ENCODE data around the gene NAALADL2.

DNA sequence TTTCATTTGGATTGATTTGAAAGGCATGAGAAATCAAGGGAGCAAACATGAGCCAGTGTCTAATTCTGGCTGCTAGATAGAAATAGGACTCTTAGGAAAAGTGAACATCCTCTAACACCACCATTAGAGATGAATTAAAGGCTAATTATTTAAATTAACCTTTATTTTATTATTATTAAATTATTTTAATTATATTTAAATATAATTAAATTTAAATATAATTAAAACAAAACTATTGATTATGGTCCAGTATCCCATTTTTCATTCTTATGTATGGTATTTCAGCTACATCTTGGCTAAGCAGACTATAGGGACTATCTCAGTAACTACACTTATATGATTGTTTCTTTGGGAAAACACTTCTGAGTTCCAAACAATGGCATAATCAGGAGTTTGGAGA is 904.8 kb downstream of the NAALADL2 start:
- TF ChIP-seq MAX (IDR thresholded peaks at IDR 0.05; ENCODE audit: insufficient read depth, insufficient read length) = no peak
- no peak for TF ChIP-seq CTCF (IDR thresholded peaks at IDR 0.05; ENCODE audit: extremely low read depth in 1 of 2, insufficient read depth in 1 of 2, low read depth in 1 of 2, low read length in 2 of 2)
- TF ChIP-seq POLR2A (IDR thresholded peaks at IDR 0.05; ENCODE audit: low read depth, low read length) = no peak
- TF ChIP-seq EZH2 (IDR thresholded peaks at IDR 0.05; ENCODE audit: borderline replicate concordance, low read depth, low read length, severe bottlenecking) = no peak
- TF ChIP-seq POLR2AphosphoS5 (IDR thresholded peaks at IDR 0.05; ENCODE audit: insufficient read depth, low read depth, low read length) = no peak

Measured in endothelial cell of umbilical vein (primary cell).